Raji (cell line): Measurements from ENCODE around the gene ZNF281.

Experiments
- POLR2A ChIP-seq: IDR thresholded peaks from 2 replicates; pipeline ENCODE4 v1.6.1; 2011; ENCODE audit warnings: low read depth, low read length, control low read depth; ENCODE audit not compliant: insufficient read depth

The ZNF281 gene

DNA sequence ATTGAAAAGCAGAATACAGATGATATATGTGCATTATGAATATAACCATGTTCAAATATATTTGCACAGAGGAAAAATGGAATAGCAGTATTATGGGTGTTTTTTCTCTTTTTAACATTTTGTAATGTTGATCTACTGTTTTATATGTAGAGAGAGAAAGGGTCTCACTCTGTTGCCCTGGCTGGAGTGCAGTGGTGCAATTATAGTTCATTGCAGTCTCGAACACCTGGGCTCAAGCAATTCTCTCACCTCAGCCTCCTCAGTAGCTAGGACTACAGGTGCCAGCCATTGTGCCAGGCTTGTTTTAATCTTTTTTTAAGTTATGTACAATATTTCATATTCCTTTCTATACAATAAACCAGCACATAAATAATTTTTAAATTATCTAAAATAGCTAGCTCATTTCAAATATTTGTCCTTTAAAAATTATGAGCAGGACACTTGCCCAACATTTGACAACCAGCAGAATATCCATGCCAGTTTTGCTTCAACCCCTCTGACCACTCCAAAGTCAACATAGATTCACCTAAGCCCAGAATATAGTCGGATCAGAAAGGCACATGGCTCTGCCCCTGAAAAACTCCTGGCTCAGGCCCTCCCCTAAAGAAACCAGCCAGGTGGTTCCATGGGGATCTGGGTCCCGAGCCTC lies 29.8 kb downstream of the ZNF281 start:
- TF ChIP-seq POLR2A, result no peak

DNA sequence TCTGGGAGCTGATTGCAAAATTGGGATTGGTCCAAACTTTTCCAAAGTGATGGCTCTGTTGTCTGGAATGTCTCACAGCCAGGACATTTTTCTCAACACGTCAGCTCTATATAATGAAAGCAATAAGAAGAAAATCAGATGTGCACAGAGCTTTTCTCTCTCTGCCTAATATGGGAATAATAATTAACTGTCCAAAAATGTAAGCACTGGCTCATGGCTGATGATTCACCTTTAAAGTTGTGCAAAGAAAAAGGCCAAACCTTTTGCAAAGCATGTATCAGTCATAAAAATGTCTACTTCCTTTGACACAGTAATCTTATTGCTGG lies 30.4 kb downstream of the ZNF281 start:
- TF ChIP-seq POLR2A, result no peak

DNA sequence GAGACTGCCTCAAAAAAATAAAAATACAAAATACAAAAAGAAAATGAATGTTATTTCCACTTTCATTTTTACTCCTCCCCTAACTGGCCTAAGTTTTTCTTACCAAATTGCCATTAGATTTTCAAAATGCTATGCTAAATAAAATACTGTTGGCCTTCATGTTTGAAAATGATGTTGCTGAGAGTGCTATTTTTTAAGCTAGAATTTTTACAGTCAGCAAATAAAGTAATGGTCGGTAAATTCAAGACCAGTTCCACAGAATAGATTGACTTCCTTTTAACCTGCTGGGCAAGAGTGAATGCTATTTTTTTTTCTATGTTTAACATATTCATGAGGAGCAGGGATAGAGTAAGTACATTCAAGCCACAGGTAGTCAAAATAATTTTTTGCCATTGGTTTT lies 31.7 kb downstream of the ZNF281 start:
- no peak for TF ChIP-seq POLR2A

DNA sequence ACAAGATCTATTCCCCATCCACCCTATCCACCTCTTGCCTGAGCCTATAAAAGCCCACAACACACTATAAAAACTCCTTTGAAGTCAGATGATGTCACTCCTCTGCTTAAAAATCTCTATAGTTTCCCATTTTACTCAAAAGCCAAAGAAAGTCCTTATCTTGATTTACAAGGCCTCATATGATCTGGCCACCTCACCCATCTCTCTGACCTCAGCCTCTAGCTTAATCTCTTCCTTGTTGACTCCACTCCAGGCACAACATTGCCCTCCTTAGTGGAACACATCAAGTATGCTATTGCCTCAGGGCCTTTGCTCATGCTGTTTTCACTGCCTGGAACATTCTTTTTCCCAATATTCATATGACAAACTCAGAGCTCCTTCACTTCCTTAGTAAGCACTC lies 33.3 kb downstream of the ZNF281 start:
- TF ChIP-seq POLR2A, result no peak

DNA sequence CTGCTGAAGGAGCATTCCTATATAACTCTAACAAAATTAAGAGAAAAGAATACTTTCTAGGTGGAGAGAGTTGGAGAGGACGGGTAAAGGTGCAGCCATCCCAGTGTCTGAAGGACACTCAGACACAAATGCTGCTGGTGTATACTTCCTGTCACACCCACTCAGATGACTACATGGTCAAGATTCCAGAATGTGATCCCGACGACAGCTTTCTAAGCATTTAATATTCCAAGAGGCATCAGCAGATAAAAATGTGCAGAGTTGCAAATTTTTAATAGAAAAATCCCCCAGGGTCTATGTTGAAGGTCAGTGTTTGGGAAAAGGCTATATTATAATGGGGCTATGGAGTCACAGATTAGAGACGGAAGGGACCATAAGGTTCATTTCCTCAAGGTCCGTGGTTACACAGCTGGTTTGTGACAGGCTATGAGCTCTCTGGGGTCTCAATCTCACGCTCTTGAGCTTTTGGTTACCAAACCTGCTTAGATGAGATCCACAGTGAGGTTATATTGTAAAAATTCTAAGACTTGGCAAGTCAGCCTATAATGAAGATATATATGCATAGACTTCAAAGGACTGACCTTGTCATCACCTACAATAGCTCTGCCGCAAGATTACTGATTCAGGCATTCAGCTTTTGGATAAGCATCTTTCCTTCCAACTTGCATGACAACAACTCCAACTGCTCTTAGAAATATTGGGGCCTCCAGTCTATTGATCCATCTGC lies 35.1 kb downstream of the ZNF281 start:
- TF ChIP-seq POLR2A, result no peak

DNA sequence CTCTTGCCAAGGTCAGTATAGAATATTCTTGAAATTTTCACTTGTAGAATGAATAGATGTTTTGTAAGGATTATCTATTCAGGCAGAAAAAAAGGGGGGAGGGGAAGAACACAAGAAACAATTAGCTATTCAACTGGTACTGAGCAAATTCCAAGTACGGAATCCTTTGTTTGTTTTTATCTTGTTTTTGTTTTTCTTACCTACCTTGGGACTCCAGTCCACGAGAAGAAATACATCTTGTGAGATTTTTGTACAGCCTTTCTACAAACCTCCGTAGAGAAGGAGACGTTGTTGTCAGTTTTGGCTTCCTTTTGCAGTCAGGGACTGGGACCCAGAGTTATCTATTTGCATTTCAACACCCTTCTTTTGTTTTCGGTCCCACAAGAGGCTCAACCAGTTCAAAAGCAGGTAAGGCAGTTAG lies 36.0 kb downstream of the ZNF281 start:
- TF ChIP-seq POLR2A, result no peak

DNA sequence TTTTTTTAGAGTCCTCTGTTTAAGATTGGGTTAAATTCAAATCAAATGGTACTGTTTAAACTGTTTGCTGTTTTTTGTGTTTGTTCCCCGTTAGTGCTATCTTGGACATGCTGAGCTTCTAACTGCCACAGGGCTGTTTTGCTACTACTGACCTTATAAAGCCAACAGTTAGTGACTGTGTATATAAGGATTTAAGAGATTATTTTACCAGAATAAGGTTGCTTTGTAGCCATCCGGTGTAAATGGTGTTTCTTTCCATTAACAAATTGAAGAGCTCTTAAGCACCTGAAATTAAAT lies 37.0 kb downstream of the ZNF281 start:
- no peak for TF ChIP-seq POLR2A

DNA sequence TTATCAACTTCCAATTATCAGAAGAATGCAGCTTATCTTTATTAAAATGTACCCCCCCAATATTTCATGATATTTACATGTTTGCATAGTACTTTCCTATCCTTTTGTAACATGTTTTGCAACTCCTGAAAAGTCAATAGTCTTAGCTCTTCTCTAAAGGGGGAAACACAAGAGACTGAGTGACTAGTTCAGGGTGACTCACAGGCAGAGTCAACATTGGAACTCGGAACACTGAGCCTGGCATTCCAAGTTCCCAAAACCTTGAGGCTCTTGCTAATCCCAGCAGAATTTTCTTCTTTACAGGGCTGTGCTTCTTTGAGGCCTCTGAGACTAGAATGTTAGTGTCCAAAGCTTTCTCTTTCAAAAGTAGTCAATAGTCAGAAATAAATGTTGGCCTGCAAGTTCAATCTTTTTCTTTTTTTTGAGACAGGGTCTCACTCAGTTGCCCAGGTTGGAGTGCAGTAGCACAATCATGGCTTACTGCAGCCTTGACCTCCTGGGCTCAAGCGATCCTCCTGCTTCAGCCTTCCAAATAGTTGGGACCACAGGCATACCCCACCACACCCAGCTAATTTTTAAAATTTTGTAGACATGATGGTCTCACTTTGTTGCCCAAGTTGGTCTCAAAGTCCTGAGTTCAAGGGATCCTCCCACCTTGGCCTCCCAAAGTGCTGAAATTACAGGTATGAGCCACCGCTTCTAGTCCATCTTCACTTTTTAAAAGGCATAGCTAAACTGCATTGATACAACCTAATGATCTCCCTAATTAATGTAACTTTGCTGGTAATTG lies 37.5 kb downstream of the ZNF281 start:
- TF ChIP-seq POLR2A, result no peak

DNA sequence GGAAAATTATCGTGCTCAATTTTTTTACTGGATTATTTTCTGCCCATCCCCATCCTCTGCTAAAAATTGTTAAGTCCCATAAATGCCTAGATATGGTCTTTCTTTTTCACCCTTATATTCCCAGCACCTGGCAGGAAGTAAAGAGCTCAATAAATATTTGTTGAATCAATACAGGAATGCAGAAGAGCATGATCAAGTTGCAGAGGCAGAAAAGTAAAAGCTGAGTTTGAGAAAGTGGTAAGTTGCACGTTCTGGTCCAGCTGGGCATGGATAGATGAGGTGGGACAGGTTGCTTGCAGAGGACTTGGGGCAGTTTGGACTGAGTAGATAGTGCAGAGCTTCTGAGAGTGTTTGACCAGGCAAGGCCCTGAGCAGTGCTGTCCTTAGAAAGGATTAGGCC lies 40.1 kb downstream of the ZNF281 start:
- no peak for TF ChIP-seq POLR2A

DNA sequence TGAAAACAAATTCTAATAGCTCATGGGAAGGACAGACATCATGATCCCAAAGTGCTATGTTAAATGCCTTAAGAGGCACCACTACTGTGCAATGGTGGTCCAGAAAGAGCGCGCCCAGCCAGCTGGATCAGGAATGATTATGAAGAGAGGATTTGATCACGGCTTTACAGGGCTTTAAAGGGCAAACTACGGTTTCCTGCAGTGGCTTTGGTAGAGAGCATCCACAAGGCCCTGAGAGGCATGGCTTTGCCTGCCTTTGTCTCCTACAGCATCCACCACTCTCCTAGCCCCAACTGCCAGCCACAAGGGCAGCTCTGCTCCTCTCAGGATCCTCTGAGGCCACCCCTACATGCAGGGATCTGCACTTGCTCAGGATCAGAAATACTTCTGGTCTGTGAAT lies 40.7 kb downstream of the ZNF281 start:
- TF ChIP-seq POLR2A, result no peak

DNA sequence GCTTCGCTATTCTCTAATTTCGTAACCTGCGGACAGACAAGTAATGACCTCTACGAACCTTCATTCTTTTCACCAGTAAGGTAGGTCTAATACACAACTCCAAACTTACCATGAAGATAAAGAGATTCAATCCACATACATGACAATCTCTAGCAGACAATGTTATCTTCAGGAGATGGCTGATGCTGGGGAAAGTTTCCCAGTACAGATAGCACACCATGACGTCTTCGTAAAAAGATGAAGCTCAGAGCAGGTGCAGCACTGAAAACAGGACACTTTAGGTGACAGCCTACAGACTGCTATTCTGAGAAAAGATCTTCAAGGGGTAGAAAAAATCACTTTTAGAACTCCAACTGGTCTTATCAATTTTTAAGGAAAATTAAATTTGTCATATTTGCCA lies 41.3 kb downstream of the ZNF281 start:
- no peak for TF ChIP-seq POLR2A

DNA sequence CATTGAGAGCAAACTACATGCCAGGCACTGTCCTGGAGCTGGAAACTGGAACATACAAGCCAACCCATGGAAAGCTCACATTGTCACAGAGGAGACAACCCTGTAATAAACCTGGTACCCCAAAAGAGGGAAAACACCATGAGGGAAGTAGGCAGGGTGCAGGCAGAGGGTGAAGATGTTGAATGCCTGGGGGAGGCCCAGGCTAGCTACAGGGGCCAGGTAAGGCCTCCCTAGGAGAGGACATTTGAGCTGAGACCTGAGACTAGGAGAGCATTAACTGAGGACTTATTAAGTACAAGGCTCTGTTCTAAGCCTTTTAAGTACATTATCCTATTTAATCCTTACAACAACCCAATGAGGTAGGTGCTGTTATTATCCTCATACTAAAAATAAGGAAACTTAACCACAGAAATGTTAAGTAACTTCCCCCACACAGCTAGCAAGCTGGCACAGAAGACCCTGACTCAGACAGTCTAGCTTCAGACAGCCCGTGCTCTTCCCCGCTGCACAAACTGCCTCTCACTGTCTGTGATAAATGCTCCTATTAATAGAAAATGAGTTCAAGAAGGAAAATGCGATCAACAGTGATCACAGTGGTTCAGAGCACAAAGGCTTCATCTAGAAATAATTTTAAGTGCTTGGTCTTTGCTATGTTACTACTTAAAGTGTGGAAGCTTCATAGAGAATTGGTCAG lies 41.8 kb downstream of the ZNF281 start:
- no peak for TF ChIP-seq POLR2A

DNA sequence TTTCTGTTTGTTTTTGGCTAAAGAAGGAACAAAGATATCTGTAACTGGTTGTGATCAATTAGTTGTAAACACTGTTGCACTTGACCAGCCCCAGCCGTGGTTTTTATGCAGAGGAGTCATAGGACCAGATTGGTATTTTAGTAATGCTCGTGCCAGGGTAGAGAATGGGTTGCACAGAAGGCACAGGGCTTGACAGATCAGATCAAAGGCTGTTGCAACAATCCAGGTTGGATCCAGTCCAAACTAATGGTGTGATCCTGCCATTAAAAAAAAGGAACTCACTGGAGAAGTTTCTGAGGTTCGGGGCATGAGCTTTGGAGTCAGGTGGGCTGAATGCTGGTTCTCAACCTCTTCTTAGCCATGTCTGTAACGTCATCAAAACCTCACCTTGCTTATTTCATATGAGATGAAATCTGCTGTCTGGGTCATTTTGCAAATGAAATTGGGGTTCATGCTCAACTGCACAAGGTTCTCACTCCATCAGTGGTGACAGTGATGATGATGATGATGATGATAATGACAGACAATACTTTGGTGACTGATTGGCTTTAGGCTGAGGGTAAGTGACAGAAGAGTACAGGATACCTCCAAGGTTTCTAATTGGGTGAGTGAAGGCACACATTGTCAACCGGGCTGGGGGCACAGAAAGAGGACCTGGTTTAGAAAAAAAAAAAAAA lies 43.1 kb downstream of the ZNF281 start:
- no peak for TF ChIP-seq POLR2A

DNA sequence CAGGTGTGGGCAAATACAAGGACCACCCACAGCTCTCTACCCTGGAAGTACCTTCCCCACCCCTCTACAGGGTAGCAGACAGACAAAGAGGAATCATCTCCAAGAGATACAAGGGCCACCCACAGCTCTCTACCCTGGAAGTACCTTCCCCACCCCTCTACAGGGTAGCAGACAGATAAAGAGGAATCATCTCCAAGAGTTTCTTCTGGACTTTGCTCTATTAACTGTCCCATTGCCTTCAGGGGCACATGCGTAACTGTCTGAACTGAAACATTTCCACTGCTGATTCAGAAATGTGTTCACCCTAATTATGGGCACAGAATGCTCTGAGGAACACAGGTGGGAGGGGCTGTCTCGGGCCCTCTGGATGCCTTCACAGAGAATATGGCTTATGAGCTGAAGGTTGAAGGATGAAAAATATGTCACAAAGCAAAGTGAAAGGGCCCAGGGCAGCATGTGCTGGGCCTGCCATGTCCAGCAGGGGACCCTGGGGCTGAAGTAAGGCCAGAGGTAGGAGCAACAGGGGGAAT lies 43.9 kb downstream of the ZNF281 start:
- no peak for TF ChIP-seq POLR2A

DNA sequence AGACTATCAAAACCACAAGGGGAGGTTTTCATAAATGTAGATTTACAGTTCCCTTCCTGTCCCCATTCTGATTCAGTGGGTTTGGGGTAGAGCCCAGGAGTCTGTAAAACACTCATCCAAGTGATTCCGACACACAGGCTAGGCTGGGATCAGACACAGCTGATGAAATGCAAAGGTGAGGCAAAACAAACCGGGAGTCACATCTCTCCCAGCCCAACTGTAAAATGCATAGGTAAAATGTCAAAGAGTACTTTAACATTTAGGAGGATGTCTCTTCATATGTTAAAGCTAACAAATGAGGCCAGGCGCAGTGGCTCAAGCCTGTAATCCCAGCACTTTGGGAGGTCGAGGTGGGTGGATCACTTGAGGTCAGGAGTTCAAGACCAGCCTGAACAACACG lies 45.0 kb downstream of the ZNF281 start:
- TF ChIP-seq POLR2A, result no peak
